ENCODE data around the gene ARID5B. TPM values are rescaled to one million over a fixed set of nuclear protein-coding genes. Genes with fewer than 3 reads are reported as not detected.

The ARID5B gene
- polyA plus RNA-seq, 1 of the 3 experiments (the other 2 are of a cell fraction) = 10.9 TPM

GRCh38 chr10:61949687-61950086 lies 48.2 kb downstream of the ARID5B start:
- CTCF ChIA-PET = no interaction called here
- Histone ChIP-seq H3K27me3 (ENCODE audit: insufficient read depth) (no peaks in the 10 kb centered on the region), H3K36me3 (replicated peaks in 1 of 2; ENCODE audit: control insufficient read depth in 1 of 2, insufficient read depth in 2 of 2, low read length in 1 of 2) (peaks cover 20 to 52% of the 10 kb centered on the region in 2 experiments), H3K79me2 (ENCODE audit: insufficient read depth) (peaks cover 22% of the 10 kb centered on the region), H3K27ac (ENCODE audit: low read depth in 2 of 2, low read length in 1 of 2) (no peak overlapping the region), H3K9ac (no peak overlapping the region), H3K4me2 (no peak overlapping the region), H3F3A (replicated peaks; ENCODE audit: insufficient read depth) (peaks cover 5% of the 10 kb centered on the region), H3K4me1 (ENCODE audit: control insufficient read depth in 1 of 2, insufficient read depth in 2 of 2, low read depth in 1 of 2, low read length in 1 of 2) (peaks cover 0 to 6% of the 10 kb centered on the region in 2 experiments; a peak in 3 of 4 replicates), H3K9me3 (no peaks in the 10 kb centered on the region), H3K9me2 (no peaks in the 10 kb centered on the region), H4K20me1 (ENCODE audit: insufficient read depth) (no peaks in the 10 kb centered on the region), H2AFZ (ENCODE audit: low read depth) (no peak overlapping the region), H3K4me3 (ENCODE audit: low read depth in 2 of 2, low read length in 1 of 2) (no peak overlapping the region)
- 90% methylated on average over 2 of the region's 2 CpGs for WGBS (ENCODE audit: low lambda C conversion rate)
- TF ChIP-seq ZBTB33 (IDR thresholded peaks at IDR 0.05; ENCODE audit: borderline replicate concordance, low read depth) (no peak), GATA2 (CRISPR knock-in tag; IDR thresholded peaks at IDR 0.05) (no peak), PBX3 (IDR thresholded peaks at IDR 0.05) (no peak), RAD21 (IDR thresholded peaks at IDR 0.05; ENCODE audit: low read length) (no peak), EZH2phosphoT487 (IDR thresholded peaks at IDR 0.05; ENCODE audit: borderline replicate concordance, low read depth) (no peak), CTCF (IDR thresholded peaks at IDR 0.05) (no peak), YY1 (IDR thresholded peaks at IDR 0.05; ENCODE audit: low read depth) (no peak), REST (IDR thresholded peaks at IDR 0.05; ENCODE audit: low read depth, low read length) (no peak), JUND (IDR thresholded peaks at IDR 0.05) (no peak), POLR2AphosphoS5 (IDR thresholded peaks at IDR 0.05; ENCODE audit: low read depth, low read length) (no peak), RXRA (IDR thresholded peaks at IDR 0.05; ENCODE audit: borderline replicate concordance, low read depth) (no peak), MAX (IDR thresholded peaks at IDR 0.05; ENCODE audit: low read depth) (no peak), ELF1 (IDR thresholded peaks at IDR 0.05) (no peak), GABPA (IDR thresholded peaks at IDR 0.05; ENCODE audit: low read depth) (no peak), USF2 (IDR thresholded peaks at IDR 0.05; ENCODE audit: borderline replicate concordance, low read depth, low read length) (no peak)
- no peak for DNase-seq
- POLR2A ChIA-PET = interaction anchor here (0.5 to 0.7 kb wide), 3 partner anchors 9 to 850 kb away, joined by 3 read pairs; no protein-coding TSS in a partner anchor
